Mucosa of descending colon (tissue), 3 donors: ENCODE results near the gene TNFRSF12A. TPM values are rescaled to one million over a fixed set of nuclear protein-coding genes. Genes with fewer than 3 reads are reported as not detected.

Source experiments
- ATAC-seq: fragments of 200-7000 bp; cut with Tn5 transposase; one replicate; pipeline ENCODE4 v1.9.1; 2020; ENCODE audit warnings: mild to moderate bottlenecking, moderate library complexity
- DNase-seq, 3 donors: peaks; one replicate each; pipeline ENCODE4 v3.0.0-alpha.2; 2020
- H3K36me3 ChIP-seq: fragments of 200-600 bp; one replicate; pipeline ENCODE4 v1.8.0; 2021; ENCODE audit warnings: low read depth, mild to moderate bottlenecking
- H3K4me1 ChIP-seq: fragments of 200-600 bp; one replicate; pipeline ENCODE4 v1.8.0; 2021; ENCODE audit warnings: low read depth, mild to moderate bottlenecking
- H3K4me3 ChIP-seq: fragments of 200-600 bp; one replicate; pipeline ENCODE4 v1.8.0; 2021; ENCODE audit warnings: mild to moderate bottlenecking
- H3K9me3 ChIP-seq: fragments of 200-600 bp; one replicate; pipeline ENCODE4 v1.8.0; 2021; ENCODE audit warnings: mild to moderate bottlenecking
- CTCF ChIP-seq: fragments of 200-600 bp; IDR thresholded peaks from one replicate; pipeline ENCODE4 v1.8.0; 2022; ENCODE audit warnings: antibody characterized with exemption, mild to moderate bottlenecking
- intact Hi-C, 2 donors: fragments of 100-400 bp; cut with DNase I in 1 of 2; cut with micrococcal nuclease in 1 of 2; formaldehyde crosslinking; loops; one replicate each; pipeline versions ENCODE4 v1.11.0 to v1.11.1; 2022; cut with DNase I, micrococcal nuclease
- total RNA-seq, 3 donors: library from RNA; stranded (reverse); fragmentation: NEBNext Ultra II Directional in 2 of 3; extraction: Animal tissue kit (Norgen Biotek cat#: 25700) in 2 of 3; gene quantifications; one replicate each; pipeline versions ENCODE4 v1.2.1 to v1.2.4, GENCODE V29; 2021 to 2023
- donor health status: DM: no; HTN: no; CAD: no; lungs with moderate emphysema.
- donor health status: DM: no; HTN: no; CAD: no.
- donor health status: DM: no; HTN: yes; CAD: no.

TNFRSF12A gene
- total RNA-seq, 3 donors from 2014 or later: 5.4 to 8.6 (median 6.7) TPM

DNA sequence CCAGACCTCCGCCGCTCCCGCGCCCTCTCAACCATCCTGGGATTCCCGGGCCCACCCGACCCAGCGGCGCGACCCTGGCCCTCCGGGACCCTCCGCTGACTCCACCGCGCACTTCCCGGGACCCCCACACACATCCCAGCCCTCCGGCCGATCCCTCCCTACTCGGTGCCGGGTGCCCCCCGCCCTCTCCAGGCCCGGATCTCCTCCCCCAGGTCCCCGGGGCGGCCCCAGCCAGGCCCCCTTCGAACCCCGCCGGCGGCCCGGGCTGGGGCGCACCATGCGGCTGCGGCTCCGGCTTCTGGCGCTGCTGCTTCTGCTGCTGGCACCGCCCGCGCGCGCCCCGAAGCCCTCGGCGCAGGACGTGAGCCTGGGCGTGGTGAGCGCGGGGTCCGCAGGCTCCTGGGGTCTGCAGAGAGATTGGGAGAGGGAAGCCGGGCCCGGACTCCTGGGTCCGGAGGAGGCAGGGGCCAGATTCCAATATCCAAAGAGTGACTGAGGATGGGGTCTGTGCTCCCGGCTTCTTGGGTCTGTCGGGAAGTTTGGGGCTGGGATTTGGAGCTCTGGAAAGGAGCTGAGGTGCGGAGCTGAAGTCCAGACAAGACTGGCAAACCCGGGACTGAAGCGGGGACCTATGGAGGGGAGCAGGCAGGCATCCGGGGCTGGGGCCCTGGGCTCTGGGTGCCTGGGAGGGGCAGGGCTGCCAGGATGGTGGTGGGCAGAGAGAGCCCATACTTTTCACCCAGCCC is 26.6 kb downstream of the TNFRSF12A start:
- H3K36me3 ChIP-seq: no peaks in the 10 kb centered on the region
- H3K9me3 ChIP-seq: no peaks in the 10 kb centered on the region
- ATAC-seq (peak; percentile 35), DNase-seq (no peak)
- intact Hi-C loops: no loop called here
- TF ChIP-seq CTCF: no peak
- H3K4me3 ChIP-seq: no peak overlapping the region
- peaks cover 19% of the 10 kb centered on the region for H3K4me1 ChIP-seq

- Histone ChIP-seq H3K9me3 (no peaks in the 10 kb centered on the region), H3K4me3 (no peak overlapping the region), H3K4me1 (peaks cover 19% of the 10 kb centered on the region), H3K36me3 (no peaks in the 10 kb centered on the region)
- ATAC-seq (no peak), DNase-seq (no peak)
- intact Hi-C loops: no loop called here
- TF ChIP-seq CTCF: no peak
These were observed 27.2 kb downstream of the TNFRSF12A start for GRCh38 chr16:3047387-3047720.

DNA sequence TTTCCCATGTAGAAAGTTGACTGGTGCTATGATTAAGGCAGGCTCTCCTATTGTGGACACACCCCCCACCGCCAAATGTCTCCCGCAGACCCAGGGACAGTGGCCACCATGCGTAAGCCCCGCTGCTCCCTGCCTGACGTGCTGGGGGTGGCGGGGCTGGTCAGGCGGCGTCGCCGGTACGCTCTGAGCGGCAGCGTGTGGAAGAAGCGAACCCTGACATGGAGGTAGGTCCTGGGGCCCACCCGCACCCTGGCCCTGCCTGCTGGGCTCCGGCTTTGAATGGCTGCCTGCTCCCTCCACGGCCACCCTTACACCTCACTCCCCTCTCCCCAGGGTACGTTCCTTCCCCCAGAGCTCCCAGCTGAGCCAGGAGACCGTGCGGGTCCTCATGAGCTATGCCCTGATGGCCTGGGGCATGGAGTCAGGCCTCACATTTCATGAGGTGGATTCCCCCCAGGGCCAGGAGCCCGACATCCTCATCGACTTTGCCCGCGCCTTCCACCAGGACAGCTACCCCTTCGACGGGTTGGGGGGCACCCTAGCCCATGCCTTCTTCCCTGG is 29.8 kb downstream of the TNFRSF12A start:
- Histone ChIP-seq H3K9me3 (no peaks in the 10 kb centered on the region), H3K4me1 (peaks cover 19% of the 10 kb centered on the region), H3K36me3 (no peaks in the 10 kb centered on the region), H3K4me3 (no peak overlapping the region)
- ATAC-seq: no peak
- intact Hi-C loops: no loop called here
- TF ChIP-seq CTCF: no peak
- no peak for DNase-seq

DNA sequence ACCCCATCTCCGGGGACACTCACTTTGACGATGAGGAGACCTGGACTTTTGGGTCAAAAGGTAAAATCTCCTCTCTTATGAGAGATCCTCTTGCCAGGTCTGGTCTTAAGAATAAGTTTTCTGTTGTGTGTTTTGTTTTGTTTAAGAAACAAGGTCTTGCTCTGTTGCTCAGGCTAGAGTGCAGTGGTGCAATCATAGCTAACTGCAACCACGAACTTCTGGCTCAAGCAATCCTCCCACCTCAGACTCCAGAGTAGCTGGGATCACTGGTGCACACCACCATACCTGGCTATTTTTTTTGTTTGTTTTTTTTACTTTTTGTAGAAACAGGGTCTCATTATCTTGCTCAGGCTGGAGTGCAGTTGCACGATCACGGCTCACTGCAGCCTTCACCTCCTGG is 30.3 kb downstream of the TNFRSF12A start:
- Histone ChIP-seq H3K36me3 (no peaks in the 10 kb centered on the region), H3K4me1 (peaks cover 15% of the 10 kb centered on the region), H3K4me3 (no peak overlapping the region), H3K9me3 (no peaks in the 10 kb centered on the region)
- DNase-seq: no peak
- intact Hi-C loops: no loop called here
- no peak for ATAC-seq
- no peak for TF ChIP-seq CTCF

DNA sequence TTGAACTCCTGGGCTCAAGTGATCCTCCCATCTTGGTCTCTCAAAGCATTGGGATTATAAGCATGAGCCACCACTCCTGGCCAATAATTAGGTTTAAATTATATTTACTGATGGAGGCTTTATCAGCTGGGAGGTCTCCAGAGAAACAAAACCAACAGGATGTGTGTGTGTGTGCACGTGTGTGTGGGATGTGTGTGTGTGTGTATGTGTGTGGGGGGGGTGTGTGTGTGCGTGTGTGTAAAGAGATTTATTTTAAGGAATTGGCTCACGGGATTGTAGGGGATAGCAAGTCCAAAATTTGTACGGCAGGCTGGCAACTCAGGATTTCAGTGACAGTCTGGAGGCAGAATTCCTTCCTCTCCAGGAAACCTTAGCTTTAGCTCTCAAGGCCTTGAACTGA is 30.8 kb downstream of the TNFRSF12A start:
- intact Hi-C loops: no loop called here
- Histone ChIP-seq H3K9me3 (no peaks in the 10 kb centered on the region), H3K36me3 (no peaks in the 10 kb centered on the region), H3K4me3 (no peak overlapping the region), H3K4me1 (peaks cover 10% of the 10 kb centered on the region)
- ATAC-seq (no peak), DNase-seq (no peak)
- no peak for TF ChIP-seq CTCF
